ENCODE results near the gene COX4I1. TPM values are rescaled to one million over a fixed set of nuclear protein-coding genes. Genes with fewer than 3 reads are reported as not detected.

The COX4I1 gene
- total RNA-seq, 2 experiments from 2014 or later = 505 to 520 TPM

DNA sequence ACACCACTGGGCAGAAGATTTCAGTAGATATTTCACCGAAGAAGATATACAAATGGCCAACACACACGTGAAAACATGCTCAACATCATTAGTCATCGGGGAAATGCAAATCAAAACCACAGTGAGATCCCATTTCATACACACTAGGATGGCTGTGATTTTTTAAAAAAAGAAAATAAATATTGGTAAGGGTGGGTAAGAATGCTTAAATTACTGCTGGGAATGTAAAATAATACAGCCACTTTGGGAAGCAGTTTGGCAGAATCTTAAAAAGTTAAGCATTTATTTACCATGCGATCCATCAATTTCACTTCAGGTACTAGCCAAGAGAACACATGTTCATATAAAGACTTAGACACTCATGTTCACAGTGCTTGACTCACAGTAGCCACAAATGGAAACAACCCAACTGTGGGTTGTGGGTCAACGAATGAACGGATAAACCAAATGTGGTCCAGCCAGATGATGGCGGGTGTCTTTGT, 42.1 kb upstream of the COX4I1 start:
- Mint-ChIP-seq H3K27ac (no peak overlapping the region), H3K9me3 (ENCODE audit: insufficient read depth) (no peaks in the 10 kb centered on the region), H3K4me1 (ENCODE audit: low read depth) (peaks cover 19% of the 10 kb centered on the region), H3K27me3 (ENCODE audit: low read depth) (peaks cover 32% of the 10 kb centered on the region), H3K4me3 (no peak overlapping the region), H3K36me3 (ENCODE audit: low read depth) (no peaks in the 10 kb centered on the region)
- no peak for DNase-seq
- ATAC-seq = no peak
- ChIA-PET POLR2A (no interaction called here), CTCF (no interaction called here)

DNA sequence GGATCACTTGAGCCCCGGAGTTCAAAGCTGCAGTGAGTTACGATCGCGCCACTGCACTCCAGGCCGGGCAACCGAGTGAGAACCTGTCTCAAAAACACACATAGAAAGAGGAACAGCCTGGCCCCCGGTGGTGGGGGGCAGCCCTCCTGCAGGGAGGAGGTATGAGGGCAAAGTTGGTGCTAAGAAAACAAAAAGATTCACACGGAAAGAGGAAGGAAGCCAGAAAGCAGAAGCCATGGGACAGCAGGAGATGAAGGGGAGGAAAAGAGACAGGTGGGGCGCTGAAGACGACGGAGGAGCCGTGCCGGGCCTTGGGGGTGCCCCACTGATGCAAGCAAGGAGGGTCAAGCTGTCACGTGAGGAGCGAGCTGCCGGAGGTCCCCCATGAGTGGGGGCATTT, 40.4 kb upstream of the COX4I1 start:
- ChIA-PET CTCF (interaction anchor here (1.0 to 2.1 kb wide), 8 partner anchors 12 to 100 kb away, joined by 3 to 8 read pairs (median 4); no protein-coding TSS in a partner anchor), POLR2A (no interaction called here)
- peaks cover 19% of the 10 kb centered on the region for H3K4me1 Mint-ChIP-seq (ENCODE audit: low read depth)
- no peak for DNase-seq
- H3K4me3 Mint-ChIP-seq = no peak overlapping the region
- ATAC-seq = peak; percentile 20
- H3K9me3 Mint-ChIP-seq (ENCODE audit: insufficient read depth) = no peaks in the 10 kb centered on the region
- no peak overlapping the region for H3K27ac Mint-ChIP-seq
- no peaks in the 10 kb centered on the region for H3K36me3 Mint-ChIP-seq (ENCODE audit: low read depth)
- H3K27me3 Mint-ChIP-seq (ENCODE audit: low read depth) = peaks cover 25% of the 10 kb centered on the region

DNA sequence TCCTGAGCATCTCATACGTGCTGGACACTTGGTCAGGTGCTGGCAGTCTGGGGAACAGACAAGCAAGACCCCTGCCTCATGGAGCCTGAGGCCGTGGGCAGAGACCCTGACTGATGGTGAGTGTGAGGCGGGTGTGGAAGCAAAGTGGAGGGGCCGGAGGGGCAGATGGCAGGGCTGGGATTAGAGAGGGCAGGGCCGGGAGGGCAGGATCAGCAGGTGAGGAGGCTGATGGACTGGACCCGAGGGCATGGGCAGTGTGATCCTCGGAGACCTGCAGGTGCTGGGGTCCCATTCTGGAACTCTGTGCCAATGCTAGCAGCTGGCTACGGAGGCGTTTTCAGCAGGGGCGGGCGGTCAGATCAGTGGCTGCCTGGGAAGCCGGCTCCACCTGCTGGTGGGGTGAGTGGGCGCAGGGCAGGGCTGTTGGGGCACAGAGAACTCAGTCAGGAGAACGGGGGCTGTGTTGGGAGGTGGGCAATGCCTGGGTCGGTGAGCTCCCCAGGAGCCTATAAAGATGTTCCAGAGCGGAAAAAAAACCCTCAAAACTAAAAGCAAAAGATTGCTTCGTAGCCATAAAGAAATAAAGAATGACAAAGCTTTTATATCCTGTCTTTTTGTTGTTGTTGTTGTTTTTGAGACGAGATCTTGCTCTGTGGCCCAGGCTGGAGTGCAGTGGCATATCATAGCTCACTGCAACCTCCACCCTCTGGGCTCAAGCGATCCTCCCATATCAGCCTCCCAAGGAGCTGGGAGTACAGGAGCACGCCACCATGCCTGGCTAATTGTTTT, 39.7 kb upstream of the COX4I1 start:
- ChIA-PET CTCF (interaction anchor here (0.6 to 2.1 kb wide), 13 partner anchors 11 to 143 kb away, joined by 3 to 8 read pairs (median 3); no protein-coding TSS in a partner anchor), POLR2A (no interaction called here)
- DNase-seq = peak; percentile 57
- no peak overlapping the region for H3K4me3 Mint-ChIP-seq
- ATAC-seq = peak; percentile 71
- peaks cover 19% of the 10 kb centered on the region for H3K4me1 Mint-ChIP-seq (ENCODE audit: low read depth)
- H3K27me3 Mint-ChIP-seq (ENCODE audit: low read depth) = peaks cover 25% of the 10 kb centered on the region
- no peak overlapping the region for H3K27ac Mint-ChIP-seq
- H3K9me3 Mint-ChIP-seq (ENCODE audit: insufficient read depth) = no peaks in the 10 kb centered on the region
- H3K36me3 Mint-ChIP-seq (ENCODE audit: low read depth) = no peaks in the 10 kb centered on the region

DNA sequence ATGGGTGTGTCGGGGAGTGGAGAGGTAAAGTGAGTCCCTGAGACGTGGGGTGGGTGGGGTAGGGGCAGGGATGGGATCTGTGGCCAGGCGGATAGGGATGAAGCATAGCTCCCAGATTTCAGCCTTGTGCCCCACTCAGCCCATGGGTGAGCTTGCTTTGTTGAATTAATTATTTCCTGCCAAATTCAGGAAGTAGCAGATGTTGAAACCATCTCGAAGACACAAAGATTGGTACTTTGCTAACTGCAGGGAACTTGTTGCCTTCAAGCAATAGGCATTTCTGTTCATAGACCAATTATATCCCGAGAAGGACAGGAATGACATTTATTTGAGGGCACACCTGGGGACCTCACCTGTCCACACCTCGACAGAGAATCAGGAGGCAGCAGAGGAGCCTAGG, 37.6 kb upstream of the COX4I1 start:
- Mint-ChIP-seq H3K27me3 (ENCODE audit: low read depth) (peaks cover 25% of the 10 kb centered on the region), H3K4me3 (no peak overlapping the region), H3K27ac (no peak overlapping the region), H3K36me3 (ENCODE audit: low read depth) (no peaks in the 10 kb centered on the region), H3K9me3 (ENCODE audit: insufficient read depth) (no peaks in the 10 kb centered on the region), H3K4me1 (ENCODE audit: low read depth) (peaks cover 17% of the 10 kb centered on the region)
- no peak for DNase-seq
- no peak for ATAC-seq
- ChIA-PET CTCF (no interaction called here), POLR2A (no interaction called here)

DNA sequence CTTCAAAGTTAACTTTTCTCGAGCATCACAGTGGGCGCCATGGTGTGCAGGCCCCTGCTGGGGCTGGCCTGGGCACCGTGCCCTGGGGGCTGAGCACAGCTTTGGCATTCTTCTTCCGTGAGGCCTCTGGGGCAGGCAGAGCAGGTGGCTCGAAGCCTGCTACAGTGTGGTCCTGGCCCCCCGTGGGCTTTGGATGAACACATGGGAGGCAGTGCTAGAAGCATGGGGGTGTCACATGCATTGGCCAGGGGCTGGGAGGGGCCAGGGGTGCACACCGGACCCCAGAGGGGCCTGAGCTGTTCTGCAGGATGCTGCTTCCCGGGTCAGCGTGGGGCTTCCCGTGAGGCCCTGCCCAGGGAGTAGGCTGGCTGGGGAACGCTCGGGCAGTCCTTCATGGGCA, 36.5 kb upstream of the COX4I1 start:
- ChIA-PET POLR2A (no interaction called here), CTCF (no interaction called here)
- no peak overlapping the region for H3K27ac Mint-ChIP-seq
- H3K36me3 Mint-ChIP-seq (ENCODE audit: low read depth) = no peaks in the 10 kb centered on the region
- no peak overlapping the region for H3K4me3 Mint-ChIP-seq
- no peak for ATAC-seq
- no peaks in the 10 kb centered on the region for H3K9me3 Mint-ChIP-seq (ENCODE audit: insufficient read depth)
- peaks cover 19% of the 10 kb centered on the region for H3K27me3 Mint-ChIP-seq (ENCODE audit: low read depth)
- H3K4me1 Mint-ChIP-seq (ENCODE audit: low read depth) = peaks cover 10% of the 10 kb centered on the region
- no peak for DNase-seq

DNA sequence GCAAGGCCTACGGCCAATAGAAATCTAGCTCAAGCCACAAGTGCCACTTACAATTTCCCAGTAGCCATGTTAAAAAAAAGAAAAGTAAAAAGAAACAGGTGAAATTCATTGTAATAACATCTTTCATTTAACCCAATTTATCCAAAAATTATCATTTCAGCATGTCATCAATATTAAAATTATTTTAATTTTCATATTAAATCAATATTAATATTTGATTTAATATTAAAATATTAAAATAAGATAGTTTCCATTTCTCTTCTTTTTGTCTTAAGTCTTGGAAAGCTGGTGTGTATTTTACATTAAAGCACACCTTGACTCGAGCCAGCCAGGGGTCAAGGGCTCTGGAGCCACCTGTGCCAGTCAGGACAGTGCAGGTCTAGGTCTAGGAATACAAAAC, 35.9 kb upstream of the COX4I1 start:
- no peak overlapping the region for H3K27ac Mint-ChIP-seq
- peaks cover 7% of the 10 kb centered on the region for H3K4me1 Mint-ChIP-seq (ENCODE audit: low read depth)
- ChIA-PET CTCF (no interaction called here), POLR2A (no interaction called here)
- H3K27me3 Mint-ChIP-seq (ENCODE audit: low read depth) = peaks cover 17% of the 10 kb centered on the region
- no peak overlapping the region for H3K4me3 Mint-ChIP-seq
- H3K36me3 Mint-ChIP-seq (ENCODE audit: low read depth) = no peaks in the 10 kb centered on the region
- ATAC-seq (no peak), DNase-seq (no peak)
- no peaks in the 10 kb centered on the region for H3K9me3 Mint-ChIP-seq (ENCODE audit: insufficient read depth)

DNA sequence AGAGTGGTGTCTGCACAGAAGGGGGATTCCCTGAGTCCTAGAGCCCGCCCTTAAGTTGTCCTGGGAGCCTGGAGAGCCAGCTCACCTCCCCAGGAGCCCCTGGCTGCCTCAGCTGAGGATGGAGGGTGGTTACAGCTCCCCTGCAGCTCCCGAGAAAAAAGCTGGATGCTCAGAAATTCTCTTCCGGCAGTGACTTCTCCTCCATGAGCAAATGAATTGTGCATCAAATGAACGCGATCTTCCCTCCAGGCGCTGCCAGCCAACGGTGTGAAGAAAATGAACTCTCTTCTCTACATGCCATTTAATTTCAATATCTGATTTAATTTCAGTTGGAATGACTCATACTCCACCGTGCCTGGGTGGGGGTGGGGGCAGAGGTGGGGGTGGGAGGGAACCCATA, 34.3 kb upstream of the COX4I1 start:
- no peak overlapping the region for H3K27ac Mint-ChIP-seq
- CTCF ChIA-PET = no interaction called here

DNA sequence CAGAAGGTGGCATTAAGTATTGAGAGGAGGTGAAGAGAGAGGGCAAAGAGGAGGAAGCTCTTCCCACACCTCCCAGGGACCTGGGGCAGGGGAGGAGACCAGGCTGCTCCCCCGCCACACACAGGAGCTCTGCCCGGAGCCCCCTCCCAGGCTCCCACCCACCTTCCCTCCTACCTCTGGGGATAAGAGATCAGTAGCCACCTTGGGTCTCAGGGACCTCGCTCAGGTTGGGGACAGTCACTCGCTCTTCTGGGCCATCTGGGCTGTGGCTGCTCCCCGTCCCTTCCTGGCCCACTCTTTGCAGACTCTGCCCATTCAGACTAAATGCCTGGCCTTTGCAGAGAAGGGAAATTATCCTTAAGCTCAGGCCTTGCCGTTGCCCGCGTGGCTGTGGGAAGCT, 33.7 kb upstream of the COX4I1 start:
- Mint-ChIP-seq H3K36me3 (ENCODE audit: low read depth) (peaks cover 4% of the 10 kb centered on the region), H3K4me3 (no peak overlapping the region), H3K4me1 (ENCODE audit: low read depth) (no peaks in the 10 kb centered on the region), H3K27me3 (ENCODE audit: low read depth) (no peaks in the 10 kb centered on the region), H3K9me3 (ENCODE audit: insufficient read depth) (no peaks in the 10 kb centered on the region), H3K27ac (no peak overlapping the region)
- no peak for DNase-seq
- ATAC-seq = no peak
- POLR2A ChIA-PET = no interaction called here
- CTCF ChIA-PET = no interaction called here

More for the DNA sequence above, 34.3 kb upstream of the COX4I1 start:
- Mint-ChIP-seq H3K9me3 (ENCODE audit: insufficient read depth) (no peaks in the 10 kb centered on the region), H3K27me3 (ENCODE audit: low read depth) (peaks cover 3% of the 10 kb centered on the region), H3K4me3 (no peak overlapping the region), H3K36me3 (ENCODE audit: low read depth) (no peaks in the 10 kb centered on the region), H3K4me1 (ENCODE audit: low read depth) (no peaks in the 10 kb centered on the region)
- ATAC-seq = no peak
- DNase-seq = no peak
- POLR2A ChIA-PET = no interaction called here

DNA sequence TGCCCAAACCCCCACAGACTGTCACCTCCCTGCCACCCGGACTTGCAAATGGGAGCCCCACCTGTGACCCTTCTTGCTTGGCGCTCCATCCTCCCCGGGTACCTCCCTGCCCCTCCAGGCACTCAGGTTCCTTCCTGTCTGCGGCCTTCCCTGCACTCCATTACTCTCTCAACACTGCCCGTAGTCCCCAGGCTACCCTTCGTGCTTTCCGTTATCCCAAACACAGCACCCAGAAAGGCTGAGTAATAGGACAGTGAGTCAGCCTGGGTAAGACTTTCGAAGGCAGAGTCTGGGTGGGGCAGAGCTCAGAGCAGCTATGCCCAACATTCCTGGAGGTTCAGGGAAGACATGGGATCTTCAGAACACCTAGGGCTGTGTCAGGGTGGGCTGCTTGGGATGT, 32.0 kb upstream of the COX4I1 start:
- Mint-ChIP-seq H3K4me3 (no peak overlapping the region), H3K4me1 (ENCODE audit: low read depth) (no peaks in the 10 kb centered on the region), H3K9me3 (ENCODE audit: insufficient read depth) (no peaks in the 10 kb centered on the region), H3K27ac (no peak overlapping the region), H3K36me3 (ENCODE audit: low read depth) (peaks cover 6% of the 10 kb centered on the region), H3K27me3 (ENCODE audit: low read depth) (no peaks in the 10 kb centered on the region)
- DNase-seq (no peak), ATAC-seq (no peak)
- ChIA-PET POLR2A (no interaction called here), CTCF (no interaction called here)

DNA sequence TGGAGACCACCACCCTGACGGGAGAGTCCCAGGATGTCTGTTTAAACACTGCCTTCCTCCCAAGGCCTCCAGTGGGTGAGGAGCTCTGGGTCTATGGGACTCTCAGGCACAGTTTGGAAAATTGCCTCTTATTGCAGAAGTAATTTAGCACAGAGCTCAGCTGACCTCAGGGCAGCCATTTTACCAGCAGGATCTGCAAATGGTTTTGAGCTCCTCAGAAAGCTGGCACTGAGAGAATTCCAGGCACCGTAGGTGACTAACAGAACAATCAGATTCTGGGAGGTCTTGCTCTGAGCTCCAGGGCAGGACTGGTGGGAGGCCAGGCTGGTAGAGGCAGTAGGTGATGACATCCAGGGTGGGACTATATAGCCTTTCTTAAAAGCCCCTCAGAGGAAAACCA, 31.3 kb upstream of the COX4I1 start:
- no peak for DNase-seq
- no peak for ATAC-seq
- H3K4me1 Mint-ChIP-seq (ENCODE audit: low read depth) = no peaks in the 10 kb centered on the region
- H3K4me3 Mint-ChIP-seq = no peak overlapping the region
- no peaks in the 10 kb centered on the region for H3K9me3 Mint-ChIP-seq (ENCODE audit: insufficient read depth)
- no peak overlapping the region for H3K27ac Mint-ChIP-seq
- ChIA-PET CTCF (no interaction called here), POLR2A (no interaction called here)
- no peaks in the 10 kb centered on the region for H3K27me3 Mint-ChIP-seq (ENCODE audit: low read depth)
- peaks cover 6% of the 10 kb centered on the region for H3K36me3 Mint-ChIP-seq (ENCODE audit: low read depth)

DNA sequence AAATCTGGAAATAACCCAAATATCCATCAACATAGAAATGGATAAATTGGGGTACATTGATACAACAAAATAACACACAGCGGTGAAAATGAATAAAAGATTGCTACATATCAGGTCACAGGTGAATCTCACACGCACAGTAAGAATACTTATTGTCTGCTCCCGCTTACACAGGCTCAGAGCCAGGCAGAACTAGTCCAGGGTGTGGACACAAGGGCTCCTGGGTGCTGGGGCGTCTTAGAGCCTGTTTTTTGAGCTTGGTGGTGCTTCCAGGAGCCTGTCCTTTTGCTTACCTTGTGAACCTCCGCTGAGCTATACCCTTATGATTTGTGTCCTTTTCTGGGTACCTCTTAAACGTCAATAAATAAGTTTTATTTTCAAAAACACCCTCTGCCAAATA, 28.8 kb upstream of the COX4I1 start:
- Mint-ChIP-seq H3K27ac (no peak overlapping the region), H3K9me3 (ENCODE audit: insufficient read depth) (no peaks in the 10 kb centered on the region), H3K36me3 (ENCODE audit: low read depth) (peaks cover 6% of the 10 kb centered on the region), H3K4me1 (ENCODE audit: low read depth) (no peaks in the 10 kb centered on the region), H3K4me3 (no peak overlapping the region), H3K27me3 (ENCODE audit: low read depth) (no peaks in the 10 kb centered on the region)
- ChIA-PET CTCF (interaction anchor here (0.9 to 1.0 kb wide), 2 partner anchors 12 to 154 kb away, joined by 3 read pairs; no protein-coding TSS in a partner anchor), POLR2A (no interaction called here)
- no peak for DNase-seq
- no peak for ATAC-seq

DNA sequence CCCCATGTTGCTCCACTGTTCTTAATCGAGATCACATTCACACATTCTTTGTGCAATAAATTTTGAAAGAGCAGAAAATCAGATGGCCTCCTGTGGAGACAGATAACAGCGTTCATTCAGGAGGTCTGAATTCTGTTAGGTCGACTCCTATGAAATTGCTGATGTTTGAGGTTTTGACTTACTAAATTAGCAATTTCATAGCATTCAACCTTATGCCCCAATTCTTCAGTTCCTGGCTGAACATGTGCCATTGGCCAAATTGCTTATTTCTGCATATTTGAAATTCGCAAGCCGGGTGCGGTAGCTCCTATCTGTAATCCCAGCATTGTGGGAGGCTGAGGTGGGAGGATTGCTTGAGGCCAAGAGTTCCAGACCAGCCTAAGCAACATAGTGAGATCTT, 26.5 kb upstream of the COX4I1 start:
- CTCF ChIA-PET = no interaction called here
- Mint-ChIP-seq H3K4me3 (no peak overlapping the region), H3K27me3 (ENCODE audit: low read depth) (no peaks in the 10 kb centered on the region), H3K4me1 (ENCODE audit: low read depth) (no peaks in the 10 kb centered on the region), H3K9me3 (ENCODE audit: insufficient read depth) (no peaks in the 10 kb centered on the region), H3K36me3 (ENCODE audit: low read depth) (peaks cover 15% of the 10 kb centered on the region), H3K27ac (no peak overlapping the region)
- DNase-seq = no peak
- POLR2A ChIA-PET = no interaction called here
- no peak for ATAC-seq

DNA sequence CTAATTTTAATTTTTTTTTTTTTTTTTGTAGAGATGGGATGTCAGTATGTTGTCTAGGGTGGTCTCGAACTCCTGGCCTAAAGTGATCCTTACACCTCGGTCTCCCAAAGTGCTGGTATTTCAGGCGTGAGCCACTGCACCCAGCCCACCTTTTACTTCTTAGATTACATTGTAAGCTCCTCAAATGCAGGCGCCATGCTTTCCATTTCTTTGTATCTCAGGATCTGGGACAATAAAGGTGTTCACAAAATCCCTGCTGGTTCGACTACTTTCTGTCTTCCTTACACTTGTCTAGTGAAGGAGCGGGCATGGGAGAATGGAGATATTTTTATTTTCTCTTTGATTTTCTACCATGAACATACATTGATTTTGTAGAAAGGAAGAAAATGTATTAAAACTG, 25.4 kb upstream of the COX4I1 start:
- CTCF ChIA-PET = no interaction called here

More for the DNA sequence above, 25.4 kb upstream of the COX4I1 start:
- Mint-ChIP-seq H3K36me3 (ENCODE audit: low read depth) (peaks cover 25% of the 10 kb centered on the region), H3K27ac (no peak overlapping the region), H3K4me1 (ENCODE audit: low read depth) (peaks cover 5% of the 10 kb centered on the region), H3K4me3 (no peak overlapping the region), H3K27me3 (ENCODE audit: low read depth) (no peaks in the 10 kb centered on the region), H3K9me3 (ENCODE audit: insufficient read depth) (no peaks in the 10 kb centered on the region)
- DNase-seq = no peak
- ATAC-seq = no peak
- POLR2A ChIA-PET = no interaction called here
